ENCODE data around the gene DNAJC4. TPM values are rescaled to one million over a fixed set of nuclear protein-coding genes. Genes with fewer than 3 reads are reported as not detected.
A peak's percentile ranks its signal among the peaks of the same experiment; 100 is the strongest.

DNAJC4 gene
- total RNA-seq, 1 experiment from 2014 or later = 26.0 TPM

GRCh38 chr11:64283092-64283491, 52.7 kb downstream of the DNAJC4 start:
- Mint-ChIP-seq H3K27ac (no peak overlapping the region), H3K4me3 (peak overlapping the region; percentile 45), H3K27me3 (ENCODE audit: low read depth) (peaks cover 2% of the 10 kb centered on the region; the same call in 1 of the 2 replicates), H3K36me3 (peaks cover 12% of the 10 kb centered on the region), H3K4me1 (peaks cover 8% of the 10 kb centered on the region), H3K9me3 (no peaks in the 10 kb centered on the region)
- ATAC-seq (no peak), DNase-seq (ENCODE audit: low spot score) (no peak)
- peak; percentile 9; the same call in 1 of the 2 replicates for TF ChIP-seq ZNF121 (CRISPR knock-in tag; IDR thresholded peaks at IDR 0.05)
- TF ChIP-seq, protein P1, sequence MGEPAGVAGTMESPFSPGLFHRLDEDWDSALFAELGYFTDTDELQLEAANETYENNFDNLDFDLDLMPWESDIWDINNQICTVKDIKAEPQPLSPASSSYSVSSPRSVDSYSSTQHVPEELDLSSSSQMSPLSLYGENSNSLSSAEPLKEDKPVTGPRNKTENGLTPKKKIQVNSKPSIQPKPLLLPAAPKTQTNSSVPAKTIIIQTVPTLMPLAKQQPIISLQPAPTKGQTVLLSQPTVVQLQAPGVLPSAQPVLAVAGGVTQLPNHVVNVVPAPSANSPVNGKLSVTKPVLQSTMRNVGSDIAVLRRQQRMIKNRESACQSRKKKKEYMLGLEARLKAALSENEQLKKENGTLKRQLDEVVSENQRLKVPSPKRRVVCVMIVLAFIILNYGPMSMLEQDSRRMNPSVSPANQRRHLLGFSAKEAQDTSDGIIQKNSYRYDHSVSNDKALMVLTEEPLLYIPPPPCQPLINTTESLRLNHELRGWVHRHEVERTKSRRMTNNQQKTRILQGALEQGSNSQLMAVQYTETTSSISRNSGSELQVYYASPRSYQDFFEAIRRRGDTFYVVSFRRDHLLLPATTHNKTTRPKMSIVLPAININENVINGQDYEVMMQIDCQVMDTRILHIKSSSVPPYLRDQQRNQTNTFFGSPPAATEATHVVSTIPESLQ (CRISPR knock-in tag; IDR thresholded peaks at IDR 0.05) = no peak
- ChIA-PET POLR2A (interaction anchor here (0.6 kb wide), 1 partner anchor 975 kb away, joined by 3 read pairs; no protein-coding TSS in a partner anchor), CTCF (interaction anchor here (0.5 to 12.5 kb wide), 6 partner anchors 11 to 74 kb away, joined by 3 to 151 read pairs (median 11); partner anchors contain the start of genes ESRRA, PRDX5 and TRMT112)

Other genes with a start within 250 kb of the DNAJC4 start
- 94.3 to 112 TPM (median 99.3 TPM) in 3 replicates for gene OTUB1, start 244.1 kb upstream of the DNAJC4 start, total RNA-seq (2021)
- 0.14 to 0.20 TPM (median 0.16 TPM) in 3 replicates for gene FLRT1, start 194.6 kb upstream of the DNAJC4 start, total RNA-seq (2021)
- gene MACROD1, start 64.4 kb upstream of the DNAJC4 start, total RNA-seq (2021) = 36.9 to 54.4 TPM (median 52.9 TPM) in 3 replicates
- 291 to 296 TPM (median 296 TPM) in 3 replicates for gene STIP1, start 44.4 kb upstream of the DNAJC4 start, total RNA-seq (2021)
- gene FERMT3, start 23.8 kb upstream of the DNAJC4 start, total RNA-seq (2021) = 3.8 to 8.2 TPM (median 3.8 TPM) in 3 replicates
- gene TRPT1, start 4.4 kb upstream of the DNAJC4 start, total RNA-seq (2021) = 52.3 to 58.8 TPM (median 53.2 TPM) in 3 replicates
- 59.1 to 64.4 TPM (median 60.1 TPM) in 3 replicates for gene NUDT22, start 4.3 kb upstream of the DNAJC4 start, total RNA-seq (2021)
- gene VEGFB, start 4.0 kb downstream of the DNAJC4 start, total RNA-seq (2021) = 51.7 to 62.2 TPM (median 59.7 TPM) in 3 replicates
- gene FKBP2, start 10.5 kb downstream of the DNAJC4 start, total RNA-seq (2021) = 57.2 to 65.9 TPM (median 61.7 TPM) in 3 replicates
- gene PPP1R14B, start 16.4 kb downstream of the DNAJC4 start, total RNA-seq (2021) = 435 to 471 TPM (median 458 TPM) in 3 replicates
- gene PLCB3, start 21.0 kb downstream of the DNAJC4 start, total RNA-seq (2021) = 80.0 to 97.4 TPM (median 82.2 TPM) in 3 replicates
- 30.5 to 34.7 TPM (median 31.3 TPM) in 3 replicates for gene BAD, start 54.1 kb downstream of the DNAJC4 start, total RNA-seq (2021)
- gene GPR137, start 55.3 kb downstream of the DNAJC4 start, total RNA-seq (2021) = 51.1 to 53.8 TPM (median 51.8 TPM) in 3 replicates
- 0.25 to 0.74 TPM (median 0.48 TPM) in 3 replicates for gene KCNK4, start 60.8 kb downstream of the DNAJC4 start, total RNA-seq (2021)
- gene CATSPERZ, start 69.8 kb downstream of the DNAJC4 start, total RNA-seq (2021) = 1.1 to 2.5 TPM (median 2.0 TPM) in 3 replicates
- 56.3 to 81.9 TPM (median 59.1 TPM) in 3 replicates for gene ESRRA, start 75.0 kb downstream of the DNAJC4 start, total RNA-seq (2021)
- gene TRMT112, start 87.0 kb downstream of the DNAJC4 start, total RNA-seq (2021) = 285 to 321 TPM (median 314 TPM) in 3 replicates
- gene PRDX5, start 87.6 kb downstream of the DNAJC4 start, total RNA-seq (2021) = 255 to 293 TPM (median 282 TPM) in 3 replicates
- gene CCDC88B, start 109.7 kb downstream of the DNAJC4 start, total RNA-seq (2021) = 17.0 to 22.0 TPM (median 19.9 TPM) in 3 replicates
- 16.8 to 18.3 TPM (median 18.3 TPM) in 3 replicates for gene RPS6KA4, start 128.6 kb downstream of the DNAJC4 start, total RNA-seq (2021)

Measured in WTC11 (cell line).